ENCODE results near the gene MTCH1.

MTCH1 gene

GRCh38 chr6:36976931-36977330, 9.1 kb downstream of the MTCH1 start:
- H3K9me3 ChIP-seq (ENCODE audit: control insufficient read depth, low read length): no peaks in the 10 kb centered on the region
- H3K4me1 ChIP-seq (ENCODE audit: control insufficient read depth, insufficient read depth, low read length, poor library complexity, severe bottlenecking): no peaks in the 10 kb centered on the region
- no peaks in the 10 kb centered on the region for H3K27me3 ChIP-seq (replicated peaks; ENCODE audit: control insufficient read depth, insufficient read depth, low read length, poor library complexity, severe bottlenecking)
- H3K27ac ChIP-seq (ENCODE audit: insufficient read depth, low read length, poor library complexity, severe bottlenecking): no peak overlapping the region
- peaks cover 68% of the 10 kb centered on the region for H3K36me3 ChIP-seq (ENCODE audit: control insufficient read depth, insufficient read depth, low read length)
- H3K4me3 ChIP-seq (ENCODE audit: insufficient read depth, low read depth, low read length, poor library complexity, severe bottlenecking): no peak overlapping the region
- DNase-seq: no peak

DNA sequence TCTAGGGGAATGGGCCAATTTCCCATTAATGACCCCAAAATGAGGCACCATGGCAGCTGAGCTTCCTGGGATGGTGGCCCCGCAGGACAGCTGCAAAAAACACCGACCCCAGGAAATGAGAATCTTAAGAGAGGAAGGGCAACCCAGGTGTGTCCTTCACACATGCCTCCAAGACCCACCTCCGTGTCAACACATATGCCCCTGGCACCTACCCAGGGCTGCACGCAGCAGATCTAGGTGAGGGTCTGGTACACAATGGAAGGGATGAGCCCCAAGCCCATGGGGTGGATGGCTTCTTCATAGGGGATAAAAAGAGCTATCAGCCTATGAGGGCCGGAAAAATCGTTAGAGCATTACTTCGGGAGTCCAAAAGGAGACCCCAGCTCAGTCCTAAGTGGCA, 9.5 kb downstream of the MTCH1 start:
- Histone ChIP-seq H3K27ac (ENCODE audit: insufficient read depth, low read length, poor library complexity, severe bottlenecking) (no peak overlapping the region), H3K4me1 (ENCODE audit: control insufficient read depth, insufficient read depth, low read length, poor library complexity, severe bottlenecking) (no peaks in the 10 kb centered on the region)

DNA sequence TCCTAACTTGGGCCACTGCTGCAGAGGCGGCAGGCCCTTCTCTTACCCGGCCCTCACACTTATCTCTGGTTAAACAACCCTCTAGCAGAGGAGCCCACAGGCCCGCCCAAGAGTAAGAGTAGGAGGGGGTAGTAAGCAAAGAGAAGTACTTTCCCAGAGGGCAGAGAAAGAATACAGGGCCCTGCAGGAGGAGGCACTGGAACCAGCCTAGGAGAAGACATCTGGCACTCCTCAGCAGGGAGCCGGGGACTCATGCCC, 10.1 kb downstream of the MTCH1 start:
- DNase-seq: no peak
- Histone ChIP-seq H3K36me3 (ENCODE audit: control insufficient read depth, insufficient read depth, low read length) (peaks cover 78% of the 10 kb centered on the region), H3K9me3 (ENCODE audit: control insufficient read depth, low read length) (no peaks in the 10 kb centered on the region), H3K27me3 (replicated peaks; ENCODE audit: control insufficient read depth, insufficient read depth, low read length, poor library complexity, severe bottlenecking) (no peaks in the 10 kb centered on the region), H3K27ac (ENCODE audit: insufficient read depth, low read length, poor library complexity, severe bottlenecking) (no peak overlapping the region), H3K4me3 (ENCODE audit: insufficient read depth, low read depth, low read length, poor library complexity, severe bottlenecking) (no peak overlapping the region), H3K4me1 (ENCODE audit: control insufficient read depth, insufficient read depth, low read length, poor library complexity, severe bottlenecking) (no peaks in the 10 kb centered on the region)

More for the DNA sequence above, 9.5 kb downstream of the MTCH1 start:
- Histone ChIP-seq H3K4me3 (ENCODE audit: insufficient read depth, low read depth, low read length, poor library complexity, severe bottlenecking) (no peak overlapping the region), H3K9me3 (ENCODE audit: control insufficient read depth, low read length) (no peaks in the 10 kb centered on the region), H3K27me3 (replicated peaks; ENCODE audit: control insufficient read depth, insufficient read depth, low read length, poor library complexity, severe bottlenecking) (no peaks in the 10 kb centered on the region), H3K36me3 (ENCODE audit: control insufficient read depth, insufficient read depth, low read length) (peaks cover 72% of the 10 kb centered on the region)
- no peak for DNase-seq

GRCh38 chr6:36975231-36976006, 10.6 kb downstream of the MTCH1 start:
- Histone ChIP-seq H3K27ac (ENCODE audit: insufficient read depth, low read length, poor library complexity, severe bottlenecking) (no peak overlapping the region), H3K4me3 (ENCODE audit: insufficient read depth, low read depth, low read length, poor library complexity, severe bottlenecking) (no peak overlapping the region), H3K27me3 (replicated peaks; ENCODE audit: control insufficient read depth, insufficient read depth, low read length, poor library complexity, severe bottlenecking) (no peaks in the 10 kb centered on the region), H3K9me3 (ENCODE audit: control insufficient read depth, low read length) (no peaks in the 10 kb centered on the region), H3K4me1 (ENCODE audit: control insufficient read depth, insufficient read depth, low read length, poor library complexity, severe bottlenecking) (no peaks in the 10 kb centered on the region), H3K36me3 (ENCODE audit: control insufficient read depth, insufficient read depth, low read length) (peaks cover 83% of the 10 kb centered on the region)
- DNase-seq: no peak

DNA sequence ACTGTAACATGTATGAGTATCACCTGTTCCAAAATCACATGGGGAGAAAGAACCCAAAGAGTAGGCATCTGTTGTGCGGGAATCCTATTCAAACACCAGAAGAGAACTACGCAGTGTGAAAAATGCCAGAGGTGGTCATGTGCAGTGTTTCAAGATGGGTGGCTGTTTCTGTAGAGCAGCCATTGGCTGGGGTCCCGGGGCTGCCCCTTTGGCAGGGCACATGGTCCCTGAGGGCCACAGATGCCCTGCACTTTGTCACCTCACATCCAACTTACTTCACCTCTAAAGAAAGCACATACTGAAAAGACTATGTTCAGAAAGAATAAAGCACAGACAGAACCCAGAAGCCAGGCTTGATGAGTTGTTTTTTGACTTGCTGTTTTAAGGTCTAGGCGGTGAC, 12.3 kb downstream of the MTCH1 start:
- Histone ChIP-seq H3K4me1 (ENCODE audit: control insufficient read depth, insufficient read depth, low read length, poor library complexity, severe bottlenecking) (no peaks in the 10 kb centered on the region), H3K27me3 (replicated peaks; ENCODE audit: control insufficient read depth, insufficient read depth, low read length, poor library complexity, severe bottlenecking) (no peaks in the 10 kb centered on the region), H3K36me3 (ENCODE audit: control insufficient read depth, insufficient read depth, low read length) (peaks cover 100% of the 10 kb centered on the region), H3K9me3 (ENCODE audit: control insufficient read depth, low read length) (no peaks in the 10 kb centered on the region), H3K27ac (ENCODE audit: insufficient read depth, low read length, poor library complexity, severe bottlenecking) (no peak overlapping the region), H3K4me3 (ENCODE audit: insufficient read depth, low read depth, low read length, poor library complexity, severe bottlenecking) (no peak overlapping the region)
- no peak for DNase-seq

DNA sequence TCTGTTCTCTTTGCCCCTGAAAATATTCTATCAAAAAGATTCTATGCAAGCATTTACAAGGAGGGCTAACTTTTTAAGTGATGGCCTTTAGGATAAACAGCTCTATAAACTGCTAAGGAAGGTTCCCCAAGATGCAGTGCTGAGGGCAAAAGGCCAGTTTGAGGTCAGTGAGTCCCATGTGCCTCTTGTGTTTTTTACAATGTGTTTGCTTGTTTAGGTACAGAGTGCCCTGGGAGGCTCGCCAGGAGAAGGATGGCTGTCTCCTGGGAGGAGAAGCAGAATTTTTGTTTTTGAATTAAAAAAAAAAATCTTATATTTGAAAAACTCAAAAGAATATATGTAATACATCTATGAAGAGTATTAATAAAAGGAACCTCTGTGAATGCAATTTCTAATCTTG, 12.8 kb downstream of the MTCH1 start:
- no peaks in the 10 kb centered on the region for H3K4me1 ChIP-seq (ENCODE audit: control insufficient read depth, insufficient read depth, low read length, poor library complexity, severe bottlenecking)
- H3K4me3 ChIP-seq (ENCODE audit: insufficient read depth, low read depth, low read length, poor library complexity, severe bottlenecking): no peak overlapping the region
- H3K27me3 ChIP-seq (replicated peaks; ENCODE audit: control insufficient read depth, insufficient read depth, low read length, poor library complexity, severe bottlenecking): no peaks in the 10 kb centered on the region
- DNase-seq: no peak
- no peaks in the 10 kb centered on the region for H3K9me3 ChIP-seq (ENCODE audit: control insufficient read depth, low read length)
- no peak overlapping the region for H3K27ac ChIP-seq (ENCODE audit: insufficient read depth, low read length, poor library complexity, severe bottlenecking)
- peaks cover 100% of the 10 kb centered on the region for H3K36me3 ChIP-seq (ENCODE audit: control insufficient read depth, insufficient read depth, low read length)

- H3K27me3 ChIP-seq (replicated peaks; ENCODE audit: control insufficient read depth, insufficient read depth, low read length, poor library complexity, severe bottlenecking): no peaks in the 10 kb centered on the region
- no peak for DNase-seq
- no peaks in the 10 kb centered on the region for H3K4me1 ChIP-seq (ENCODE audit: control insufficient read depth, insufficient read depth, low read length, poor library complexity, severe bottlenecking)
- no peak overlapping the region for H3K4me3 ChIP-seq (ENCODE audit: insufficient read depth, low read depth, low read length, poor library complexity, severe bottlenecking)
- no peaks in the 10 kb centered on the region for H3K9me3 ChIP-seq (ENCODE audit: control insufficient read depth, low read length)
- peaks cover 95% of the 10 kb centered on the region for H3K36me3 ChIP-seq (ENCODE audit: control insufficient read depth, insufficient read depth, low read length)
- no peak overlapping the region for H3K27ac ChIP-seq (ENCODE audit: insufficient read depth, low read length, poor library complexity, severe bottlenecking)
Measured at GRCh38 chr6:36971921-36972673, 13.9 kb downstream of the MTCH1 start.

DNA sequence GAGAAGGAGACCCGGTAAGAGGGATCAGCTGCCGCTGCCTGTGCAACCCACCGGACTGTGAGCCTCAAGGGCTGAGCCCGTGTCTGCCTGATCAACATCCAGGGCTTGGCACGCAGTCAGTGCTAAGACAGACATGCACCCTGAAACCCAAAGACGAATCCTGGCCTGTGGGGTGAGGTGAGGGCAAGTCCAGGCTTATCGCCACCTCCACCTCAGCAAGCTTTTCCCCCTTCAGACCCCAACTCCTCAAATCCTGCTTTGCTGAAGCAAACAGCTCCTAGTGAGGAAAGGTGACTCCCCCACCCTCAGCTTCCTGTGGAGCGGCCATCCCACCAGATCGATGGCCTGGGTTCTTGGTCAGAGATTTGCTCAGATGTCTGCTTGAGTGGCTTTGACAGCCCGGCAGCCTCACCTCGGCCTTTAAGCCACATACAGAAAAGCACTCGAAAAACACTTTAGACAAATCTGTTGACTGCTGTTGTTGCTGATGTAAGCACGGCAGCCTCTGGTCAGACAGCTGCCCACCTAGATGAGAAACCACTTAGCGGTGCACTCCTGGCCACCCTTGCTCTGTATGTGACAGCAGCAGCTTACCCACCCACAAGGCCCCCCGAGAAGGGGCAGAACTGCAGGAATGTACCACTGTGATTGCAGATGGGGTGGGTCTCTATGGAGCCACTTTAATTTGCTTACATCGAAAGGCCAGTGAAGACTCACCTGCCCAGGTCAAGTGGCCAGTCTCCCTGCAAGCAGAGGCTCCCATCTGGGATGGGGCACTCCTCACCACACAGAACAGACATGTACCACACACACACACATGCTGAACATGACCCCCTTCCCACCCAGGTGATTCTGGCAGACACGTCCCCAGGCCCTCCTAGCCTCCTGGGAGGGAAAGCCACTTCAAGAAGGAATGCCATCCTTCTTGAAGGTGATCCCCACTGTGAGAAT, 14.8 kb downstream of the MTCH1 start:
- Histone ChIP-seq H3K4me1 (ENCODE audit: control insufficient read depth, insufficient read depth, low read length, poor library complexity, severe bottlenecking) (no peaks in the 10 kb centered on the region), H3K36me3 (ENCODE audit: control insufficient read depth, insufficient read depth, low read length) (peaks cover 86% of the 10 kb centered on the region), H3K9me3 (ENCODE audit: control insufficient read depth, low read length) (no peaks in the 10 kb centered on the region), H3K27me3 (replicated peaks; ENCODE audit: control insufficient read depth, insufficient read depth, low read length, poor library complexity, severe bottlenecking) (no peaks in the 10 kb centered on the region), H3K4me3 (ENCODE audit: insufficient read depth, low read depth, low read length, poor library complexity, severe bottlenecking) (no peak overlapping the region), H3K27ac (ENCODE audit: insufficient read depth, low read length, poor library complexity, severe bottlenecking) (no peak overlapping the region)
- DNase-seq: no peak

GRCh38 chr6:36969988-36970891, 15.8 kb downstream of the MTCH1 start:
- no peak overlapping the region for H3K4me3 ChIP-seq (ENCODE audit: insufficient read depth, low read depth, low read length, poor library complexity, severe bottlenecking)
- no peak overlapping the region for H3K27ac ChIP-seq (ENCODE audit: insufficient read depth, low read length, poor library complexity, severe bottlenecking)
- H3K4me1 ChIP-seq (ENCODE audit: control insufficient read depth, insufficient read depth, low read length, poor library complexity, severe bottlenecking): no peaks in the 10 kb centered on the region
- H3K9me3 ChIP-seq (ENCODE audit: control insufficient read depth, low read length): no peaks in the 10 kb centered on the region
- H3K27me3 ChIP-seq (replicated peaks; ENCODE audit: control insufficient read depth, insufficient read depth, low read length, poor library complexity, severe bottlenecking): no peaks in the 10 kb centered on the region
- DNase-seq: no peak
- peaks cover 76% of the 10 kb centered on the region for H3K36me3 ChIP-seq (ENCODE audit: control insufficient read depth, insufficient read depth, low read length)
